GM23248 (cell line): ENCODE measurements around the gene SERTAD1.

Source experiments
- EZH2 ChIP-seq: fragments of 200-600 bp; sonication (generic); IDR thresholded peaks from 2 replicates; pipeline ENCODE4 v1.6.1; 2018; ENCODE audit warnings: antibody characterized with exemption, mild to moderate bottlenecking; ENCODE audit not compliant: insufficient read depth, poor library complexity, severe bottlenecking
- EZH2phosphoT487 ChIP-seq: fragments of 200-600 bp; sonication (generic); IDR thresholded peaks from 2 replicates; pipeline ENCODE4 v1.6.1; 2018; ENCODE audit warnings: antibody characterized with exemption, moderate library complexity, mild to moderate bottlenecking, low read depth; ENCODE audit not compliant: insufficient read depth

GRCh38 chr19:40371802-40372122 lies 54.0 kb downstream of the SERTAD1 start:
- TF ChIP-seq EZH2 (no peak), EZH2phosphoT487 (no peak)
